ENCODE data around the gene NALCN. TPM values are rescaled to one million over a fixed set of nuclear protein-coding genes. Genes with fewer than 3 reads are reported as not detected.

Gene NALCN
- total and polyA plus RNA-seq, 2 donors (not counting 1 experiment from before 2014, with no cell fraction given) = not detected

DNA sequence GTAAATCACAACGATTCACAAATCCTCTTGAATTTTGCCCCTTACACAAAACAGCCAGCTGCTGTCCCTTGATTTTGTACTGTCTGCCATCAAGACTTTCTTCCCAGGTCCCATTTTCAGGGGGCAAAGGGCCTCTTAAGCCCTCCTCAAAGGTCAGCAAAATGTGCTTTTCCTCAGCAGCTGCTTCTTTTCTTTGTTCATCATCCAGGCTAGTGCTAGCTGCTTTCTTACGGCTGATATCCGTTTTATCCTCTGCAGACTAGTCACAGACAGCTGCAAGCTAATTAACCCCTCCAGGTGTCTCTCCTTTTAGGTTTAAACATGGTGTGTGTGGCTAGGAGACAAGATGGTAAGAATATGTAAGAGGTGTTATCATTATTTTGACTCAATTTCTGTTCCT, 90.9 kb downstream of the NALCN start:
- H3K9me3 ChIP-seq (ENCODE audit: control extremely low read depth in 1 of 3, control insufficient read depth in 2 of 3, insufficient read depth in 1 of 3, low read length in 2 of 3) = no peaks in the 10 kb centered on the region
- no peaks in the 10 kb centered on the region for H3K79me2 ChIP-seq (ENCODE audit: control insufficient read depth, insufficient read depth, low read length)
- intact Hi-C loops (cut with micrococcal nuclease) = no loop called here
- no peak overlapping the region for H3K9ac ChIP-seq (ENCODE audit: low read length)
- no peak overlapping the region for H3K27ac ChIP-seq (ENCODE audit: low read length in 2 of 2)
- no peaks in the 10 kb centered on the region for H3K4me1 ChIP-seq (ENCODE audit: control insufficient read depth in 2 of 2, insufficient read depth in 2 of 2, low read length in 2 of 2)
- H3K4me2 ChIP-seq (replicated peaks; ENCODE audit: low read depth, low read length, poor library complexity, severe bottlenecking) = no peak overlapping the region
- TF ChIP-seq EZH2 (IDR thresholded peaks at IDR 0.05; ENCODE audit: borderline replicate concordance, insufficient read depth, low read depth, low read length, poor library complexity, severe bottlenecking) = no peak
- TF ChIP-seq, protein P1, sequence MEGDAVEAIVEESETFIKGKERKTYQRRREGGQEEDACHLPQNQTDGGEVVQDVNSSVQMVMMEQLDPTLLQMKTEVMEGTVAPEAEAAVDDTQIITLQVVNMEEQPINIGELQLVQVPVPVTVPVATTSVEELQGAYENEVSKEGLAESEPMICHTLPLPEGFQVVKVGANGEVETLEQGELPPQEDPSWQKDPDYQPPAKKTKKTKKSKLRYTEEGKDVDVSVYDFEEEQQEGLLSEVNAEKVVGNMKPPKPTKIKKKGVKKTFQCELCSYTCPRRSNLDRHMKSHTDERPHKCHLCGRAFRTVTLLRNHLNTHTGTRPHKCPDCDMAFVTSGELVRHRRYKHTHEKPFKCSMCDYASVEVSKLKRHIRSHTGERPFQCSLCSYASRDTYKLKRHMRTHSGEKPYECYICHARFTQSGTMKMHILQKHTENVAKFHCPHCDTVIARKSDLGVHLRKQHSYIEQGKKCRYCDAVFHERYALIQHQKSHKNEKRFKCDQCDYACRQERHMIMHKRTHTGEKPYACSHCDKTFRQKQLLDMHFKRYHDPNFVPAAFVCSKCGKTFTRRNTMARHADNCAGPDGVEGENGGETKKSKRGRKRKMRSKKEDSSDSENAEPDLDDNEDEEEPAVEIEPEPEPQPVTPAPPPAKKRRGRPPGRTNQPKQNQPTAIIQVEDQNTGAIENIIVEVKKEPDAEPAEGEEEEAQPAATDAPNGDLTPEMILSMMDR (IDR thresholded peaks at IDR 0.05) = no peak
- no peak overlapping the region for H2AFZ ChIP-seq (ENCODE audit: insufficient read depth, low read depth, low read length, poor library complexity, severe bottlenecking)
- H3K27me3 Mint-ChIP-seq = no peaks in the 10 kb centered on the region
- H3K27ac Mint-ChIP-seq = no peak overlapping the region
- H3K4me3 ChIP-seq (ENCODE audit: control extremely low read depth in 1 of 5, extremely low read depth in 1 of 5, insufficient read depth in 1 of 5, low read depth in 2 of 5, low read length in 4 of 5) = no peak overlapping the region
- H3K9me3 Mint-ChIP-seq (ENCODE audit: insufficient read depth) = no peaks in the 10 kb centered on the region
- WGBS (ENCODE audit: insufficient coverage) = no CpG with 5 or more reads among the region's 3 CpGs
- ChIA-PET POLR2A (no interaction called here), CTCF (no interaction called here)
- ATAC-seq (ENCODE audit: low read depth) (no peak), DNase-seq (no peak)
- no peaks in the 10 kb centered on the region for H3K4me1 Mint-ChIP-seq
- H3K27me3 ChIP-seq (replicated peaks in 1 of 4; ENCODE audit: control extremely low read depth in 1 of 4, control insufficient read depth in 3 of 4, insufficient read depth in 4 of 4, low read length in 3 of 4) = no peaks in the 10 kb centered on the region
- H3K4me3 Mint-ChIP-seq = no peak overlapping the region
- no peaks in the 10 kb centered on the region for H4K20me1 ChIP-seq (ENCODE audit: control insufficient read depth, insufficient read depth, low read length, poor library complexity, severe bottlenecking)
- H3K36me3 ChIP-seq (replicated peaks in 1 of 2; ENCODE audit: control extremely low read depth in 1 of 2, control insufficient read depth in 1 of 2, extremely low read depth in 1 of 2, insufficient read depth in 2 of 2, low read length in 1 of 2) = no peaks in the 10 kb centered on the region

DNA sequence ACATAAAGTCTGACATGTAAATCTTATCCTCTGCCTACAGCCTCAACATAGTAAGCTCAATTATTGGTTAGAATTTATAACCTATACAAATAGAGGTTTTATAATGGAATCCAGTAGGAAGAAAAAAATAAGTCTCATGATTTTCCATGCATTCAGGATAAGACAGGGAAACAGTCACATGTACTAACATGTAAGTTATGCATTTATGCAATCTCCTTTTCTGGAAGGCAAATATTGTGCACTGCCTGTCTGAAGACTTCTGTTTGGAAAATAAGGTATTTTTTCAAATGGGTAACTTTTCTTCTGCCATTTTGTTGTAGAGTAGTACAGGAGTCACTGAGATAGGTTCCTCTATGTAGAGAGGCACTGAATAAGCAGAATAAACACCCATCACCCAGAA, 92.7 kb downstream of the NALCN start:
- Histone ChIP-seq H3K9me3 (ENCODE audit: control extremely low read depth in 1 of 3, control insufficient read depth in 2 of 3, insufficient read depth in 1 of 3, low read length in 2 of 3) (no peaks in the 10 kb centered on the region), H3K79me2 (ENCODE audit: control insufficient read depth, insufficient read depth, low read length) (no peaks in the 10 kb centered on the region), H3K4me1 (ENCODE audit: control insufficient read depth in 2 of 2, insufficient read depth in 2 of 2, low read length in 2 of 2) (no peaks in the 10 kb centered on the region), H3K36me3 (replicated peaks in 1 of 2; ENCODE audit: control extremely low read depth in 1 of 2, control insufficient read depth in 1 of 2, extremely low read depth in 1 of 2, insufficient read depth in 2 of 2, low read length in 1 of 2) (no peaks in the 10 kb centered on the region), H2AFZ (ENCODE audit: insufficient read depth, low read depth, low read length, poor library complexity, severe bottlenecking) (no peak overlapping the region), H3K27me3 (replicated peaks in 1 of 4; ENCODE audit: control extremely low read depth in 1 of 4, control insufficient read depth in 3 of 4, insufficient read depth in 4 of 4, low read length in 3 of 4) (no peaks in the 10 kb centered on the region), H3K9ac (ENCODE audit: low read length) (no peak overlapping the region), H3K4me3 (ENCODE audit: control extremely low read depth in 1 of 5, extremely low read depth in 1 of 5, insufficient read depth in 1 of 5, low read depth in 2 of 5, low read length in 4 of 5) (no peak overlapping the region), H3K4me2 (replicated peaks; ENCODE audit: low read depth, low read length, poor library complexity, severe bottlenecking) (no peak overlapping the region), H3K27ac (ENCODE audit: low read length in 2 of 2) (no peak overlapping the region), H4K20me1 (ENCODE audit: control insufficient read depth, insufficient read depth, low read length, poor library complexity, severe bottlenecking) (no peaks in the 10 kb centered on the region)
- CTCF ChIA-PET = no interaction called here
- no peaks in the 10 kb centered on the region for H3K4me1 Mint-ChIP-seq
- no peak overlapping the region for H3K27ac Mint-ChIP-seq
- ATAC-seq (ENCODE audit: low read depth) (no peak), DNase-seq (no peak)
- POLR2A ChIA-PET = no interaction called here
- no peak for TF ChIP-seq EZH2 (IDR thresholded peaks at IDR 0.05; ENCODE audit: borderline replicate concordance, insufficient read depth, low read depth, low read length, poor library complexity, severe bottlenecking)
- TF ChIP-seq, protein P1 (IDR thresholded peaks at IDR 0.05) = no peak
- intact Hi-C loops (cut with micrococcal nuclease) = no loop called here
- no peak overlapping the region for H3K4me3 Mint-ChIP-seq
- H3K27me3 Mint-ChIP-seq = no peaks in the 10 kb centered on the region
- H3K9me3 Mint-ChIP-seq (ENCODE audit: insufficient read depth) = no peaks in the 10 kb centered on the region

All from B cell (primary cell).